OCI-LY7 (cell line): ENCODE data around the gene MAPK8IP2.

Experiments
- EZH2phosphoT487 ChIP-seq: fragments of 200-600 bp; sonication (generic); IDR thresholded peaks from 2 replicates; pipeline ENCODE4 v1.6.1; 2018; ENCODE audit warnings: low read depth, borderline replicate concordance, mild to moderate bottlenecking, mixed run types, antibody characterized with exemption, low read length, moderate library complexity, mixed read lengths
- TF ChIP-seq, protein P1 (sequence below): fragments of 200-600 bp; sonication (generic); conservative IDR thresholded peaks from 2 replicates; pipeline ENCODE4 v1.5.1; 2014; ENCODE audit warnings: mild to moderate bottlenecking, antibody characterized with exemption, low read length, moderate library complexity, mixed read lengths

DNA sequence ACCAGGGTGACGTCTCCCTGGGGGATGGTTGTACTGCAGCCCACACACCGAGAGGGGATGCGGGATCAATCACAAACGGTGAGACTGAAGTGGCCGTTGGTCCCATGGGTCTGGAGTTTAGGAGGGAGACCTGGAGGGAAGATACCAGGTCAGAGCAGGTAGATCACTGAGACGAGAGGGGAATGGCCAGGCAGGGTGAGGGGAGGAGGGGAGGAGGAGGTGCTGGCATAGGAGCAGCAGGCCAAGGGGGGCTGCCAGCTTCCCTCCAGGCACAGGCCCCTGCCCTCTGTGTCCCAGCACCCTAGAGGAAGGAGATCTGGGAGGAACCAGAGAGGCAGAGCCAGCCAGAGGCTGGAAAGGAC, 7.0 kb downstream of the MAPK8IP2 start:
- TF ChIP-seq, protein P1, sequence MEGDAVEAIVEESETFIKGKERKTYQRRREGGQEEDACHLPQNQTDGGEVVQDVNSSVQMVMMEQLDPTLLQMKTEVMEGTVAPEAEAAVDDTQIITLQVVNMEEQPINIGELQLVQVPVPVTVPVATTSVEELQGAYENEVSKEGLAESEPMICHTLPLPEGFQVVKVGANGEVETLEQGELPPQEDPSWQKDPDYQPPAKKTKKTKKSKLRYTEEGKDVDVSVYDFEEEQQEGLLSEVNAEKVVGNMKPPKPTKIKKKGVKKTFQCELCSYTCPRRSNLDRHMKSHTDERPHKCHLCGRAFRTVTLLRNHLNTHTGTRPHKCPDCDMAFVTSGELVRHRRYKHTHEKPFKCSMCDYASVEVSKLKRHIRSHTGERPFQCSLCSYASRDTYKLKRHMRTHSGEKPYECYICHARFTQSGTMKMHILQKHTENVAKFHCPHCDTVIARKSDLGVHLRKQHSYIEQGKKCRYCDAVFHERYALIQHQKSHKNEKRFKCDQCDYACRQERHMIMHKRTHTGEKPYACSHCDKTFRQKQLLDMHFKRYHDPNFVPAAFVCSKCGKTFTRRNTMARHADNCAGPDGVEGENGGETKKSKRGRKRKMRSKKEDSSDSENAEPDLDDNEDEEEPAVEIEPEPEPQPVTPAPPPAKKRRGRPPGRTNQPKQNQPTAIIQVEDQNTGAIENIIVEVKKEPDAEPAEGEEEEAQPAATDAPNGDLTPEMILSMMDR = no peak
- no peak for TF ChIP-seq EZH2phosphoT487
